SIG-M5 treated with dmso at 0.1 percent for 504 hours (cell line): ENCODE measurements around the gene MRC2.

Experiments
- DNase-seq: peaks from one replicate; lab custom pipeline; 2025; ENCODE audit not compliant: unreplicated experiment; lab: John Stamatoyannopoulos, UW

The MRC2 gene

DNA sequence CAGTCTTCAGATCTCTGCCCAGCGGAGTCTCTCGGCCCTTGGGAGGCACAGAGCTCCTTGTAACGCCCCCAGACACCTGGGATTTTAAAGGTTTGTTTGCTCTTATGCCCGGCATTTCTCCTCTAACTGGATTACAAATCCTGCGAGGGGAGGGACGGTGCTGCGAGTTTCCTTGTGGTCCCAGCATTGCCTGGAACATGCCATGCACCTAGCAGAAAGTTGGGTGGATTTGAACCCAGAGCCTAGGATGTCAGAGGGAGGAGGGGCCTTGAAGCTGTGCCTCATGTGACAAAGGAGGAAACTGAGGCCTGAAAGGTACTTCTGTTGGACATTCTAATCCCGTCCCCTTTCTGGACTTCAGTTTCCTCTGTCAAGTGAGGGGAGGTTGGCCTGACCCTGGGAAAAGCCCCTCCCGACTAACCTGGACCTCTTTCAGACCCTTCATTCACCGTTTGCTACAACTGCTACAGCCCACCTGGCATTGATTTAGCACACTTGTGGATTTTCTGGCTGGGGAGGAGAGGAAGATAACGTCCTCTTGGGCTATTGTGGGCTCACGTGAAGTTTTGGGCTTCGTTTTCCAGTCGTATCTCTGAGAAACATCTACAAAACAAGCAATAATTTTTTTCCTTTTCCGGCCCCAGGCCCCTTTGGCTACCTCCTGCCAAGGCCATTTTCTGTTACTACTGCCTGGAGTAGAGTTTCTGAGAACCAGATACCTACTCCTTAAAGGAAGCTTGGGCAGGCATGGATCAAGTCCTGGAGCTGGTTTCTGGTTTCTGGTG is 30.9 kb downstream of the MRC2 start:
- no peak for DNase-seq

DNA sequence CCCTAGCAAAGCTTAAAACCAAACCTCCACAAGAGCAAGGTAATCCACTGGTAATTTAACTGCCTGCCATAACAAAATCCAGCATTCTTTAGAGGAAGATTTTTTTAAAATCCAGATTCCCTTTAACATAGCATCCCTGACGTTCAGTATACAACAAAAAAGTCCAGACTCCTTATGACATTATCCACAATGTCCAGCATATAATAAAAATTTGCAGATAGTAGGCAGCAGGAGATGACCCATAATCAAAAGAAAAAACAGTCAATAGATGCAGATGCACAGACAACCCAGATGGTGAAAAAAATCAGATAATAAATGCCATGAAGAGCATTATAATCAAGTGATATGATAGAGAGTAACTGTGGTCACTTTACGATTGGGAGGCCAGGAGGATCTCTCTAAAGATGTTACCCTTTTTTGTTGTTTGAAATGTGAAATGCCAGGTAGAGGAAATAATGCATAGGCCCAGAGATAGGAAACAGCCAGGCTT is 33.2 kb downstream of the MRC2 start:
- DNase-seq = no peak

DNA sequence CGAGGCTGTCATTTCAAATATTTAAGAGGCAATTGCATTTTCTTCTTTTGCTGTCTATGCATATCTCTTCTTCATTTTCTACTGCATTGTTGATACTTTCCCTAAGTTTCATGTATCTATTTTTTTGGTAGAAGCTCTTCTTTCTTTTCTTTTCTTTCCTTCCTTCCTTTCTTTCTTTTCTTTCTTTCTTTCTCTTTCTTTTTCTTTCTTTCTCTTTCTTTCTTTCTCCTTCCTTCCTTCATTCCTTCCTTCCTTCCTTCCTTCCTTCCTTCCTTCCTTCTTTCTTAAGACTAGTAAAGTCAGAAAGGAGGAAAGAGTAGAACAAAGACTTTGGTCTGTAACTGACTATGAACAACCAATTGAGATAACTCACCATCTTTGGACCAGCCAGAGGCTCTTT is 33.9 kb downstream of the MRC2 start:
- no peak for DNase-seq

DNA sequence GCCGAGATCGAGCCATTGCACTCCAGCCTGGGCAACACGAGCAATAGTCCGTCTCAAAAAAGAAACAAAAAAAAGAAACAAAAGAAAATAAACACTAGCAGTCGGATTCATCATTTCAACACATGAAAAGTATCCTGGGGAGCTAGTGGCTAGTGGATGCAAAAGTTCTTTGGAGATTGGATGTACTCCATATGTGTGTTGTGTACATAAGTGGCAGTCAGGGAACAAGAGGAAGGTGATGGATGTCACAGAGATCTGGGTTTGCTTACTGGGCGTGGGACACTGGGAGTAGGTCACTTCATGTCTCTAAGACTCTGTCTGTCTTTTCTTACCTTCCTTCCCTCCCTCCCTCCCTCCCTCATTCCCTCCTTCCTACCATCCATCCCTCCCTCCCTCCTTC is 35.4 kb downstream of the MRC2 start:
- DNase-seq = peak; percentile 27

DNA sequence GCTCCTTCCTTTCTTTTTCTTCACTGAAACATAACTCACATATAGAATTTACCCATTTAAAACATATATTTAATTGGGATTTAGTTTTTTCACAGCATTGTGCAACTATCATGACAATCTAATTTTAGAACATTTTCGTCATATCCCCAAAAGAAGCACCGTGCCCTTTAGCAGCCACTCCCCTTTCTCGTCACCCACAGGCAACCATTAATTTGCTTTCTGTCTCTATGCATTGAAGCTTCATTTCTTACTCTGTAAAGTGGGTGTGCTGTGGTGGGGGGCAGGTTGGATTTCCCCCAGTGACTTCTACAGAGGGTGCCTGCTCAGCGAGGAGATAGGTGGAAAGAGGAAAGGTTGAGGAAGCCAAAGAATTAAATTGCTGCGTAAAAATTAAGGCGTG is 35.8 kb downstream of the MRC2 start:
- DNase-seq = no peak

DNA sequence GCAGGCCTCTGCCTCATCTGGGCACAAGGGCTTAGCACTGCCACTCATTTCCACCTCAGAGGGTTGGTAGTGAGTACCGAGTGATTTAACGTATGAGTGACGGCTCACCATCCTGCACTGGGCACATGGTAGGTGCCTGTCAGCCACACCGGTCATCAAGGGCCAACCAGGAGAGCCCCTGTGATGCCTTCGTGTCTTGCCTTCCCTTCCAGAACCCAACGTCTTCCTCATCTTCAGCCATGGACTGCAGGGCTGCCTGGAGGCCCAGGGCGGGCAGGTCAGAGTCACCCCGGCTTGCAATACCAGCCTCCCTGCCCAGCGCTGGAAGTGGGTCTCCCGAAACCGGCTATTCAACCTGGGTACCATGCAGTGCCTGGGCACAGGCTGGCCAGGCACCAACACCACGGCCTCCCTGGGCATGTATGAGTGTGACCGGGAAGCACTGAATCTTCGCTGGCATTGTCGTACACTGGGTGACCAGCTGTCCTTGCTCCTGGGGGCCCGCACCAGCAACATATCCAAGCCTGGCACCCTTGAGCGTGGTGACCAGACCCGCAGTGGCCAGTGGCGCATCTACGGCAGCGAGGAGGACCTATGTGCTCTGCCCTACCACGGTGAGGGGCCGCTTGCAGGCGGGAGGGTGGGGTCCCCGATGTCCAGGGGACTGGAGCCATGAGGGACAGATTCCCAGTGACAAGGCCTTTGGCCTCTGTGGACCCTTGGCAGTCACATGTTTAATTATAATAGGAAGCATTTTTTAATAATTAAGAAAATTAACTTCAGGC is 37.1 kb downstream of the MRC2 start:
- no peak for DNase-seq

DNA sequence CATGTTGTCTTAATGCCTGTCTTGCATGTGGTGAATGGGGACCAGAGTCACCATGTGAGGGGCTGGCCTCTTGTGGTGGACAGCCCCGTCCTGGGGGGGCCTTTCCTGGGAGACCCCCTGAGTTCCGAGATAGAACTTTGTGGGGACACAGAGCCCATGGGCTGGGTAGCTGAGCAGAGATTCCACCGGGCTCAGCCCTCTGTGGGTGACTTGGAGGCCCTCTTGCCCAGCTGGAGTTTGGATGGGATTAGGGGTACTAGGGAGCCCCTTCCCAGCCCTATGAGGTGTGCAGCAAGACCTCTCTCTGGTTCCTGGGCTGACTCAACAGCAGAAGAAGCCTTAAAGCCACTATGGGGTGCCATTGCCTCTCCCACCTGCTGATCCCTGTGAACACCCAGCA is 38.1 kb downstream of the MRC2 start:
- DNase-seq = no peak

- DNase-seq = no peak
Measured at GRCh38 chr17:62666061-62666800, 38.8 kb downstream of the MRC2 start.

GRCh38 chr17:62666801-62667591 is 39.5 kb downstream of the MRC2 start:
- DNase-seq = no peak

GRCh38 chr17:62668091-62668804 is 40.8 kb downstream of the MRC2 start:
- DNase-seq = no peak

GRCh38 chr17:62670202-62670821 is 42.8 kb downstream of the MRC2 start:
- DNase-seq = no peak

DNA sequence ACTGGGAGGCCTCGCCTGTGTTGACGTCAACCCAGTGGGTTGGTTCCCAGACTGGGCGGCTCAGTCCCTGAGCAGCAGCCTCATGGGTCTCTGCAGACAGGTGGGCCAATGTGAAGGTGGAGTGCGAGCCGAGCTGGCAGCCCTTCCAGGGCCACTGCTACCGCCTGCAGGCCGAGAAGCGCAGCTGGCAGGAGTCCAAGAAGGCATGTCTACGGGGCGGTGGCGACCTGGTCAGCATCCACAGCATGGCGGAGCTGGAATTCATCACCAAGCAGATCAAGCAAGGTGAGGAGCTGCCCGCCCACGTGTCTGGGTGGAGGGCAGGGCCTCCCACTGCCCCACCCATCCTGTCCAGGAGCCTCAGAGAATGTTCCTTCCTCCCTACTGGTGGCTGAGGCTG is 44.1 kb downstream of the MRC2 start:
- peak; percentile 67 for DNase-seq

GRCh38 chr17:62672957-62673356 is 45.5 kb downstream of the MRC2 start:
- DNase-seq = no peak

DNA sequence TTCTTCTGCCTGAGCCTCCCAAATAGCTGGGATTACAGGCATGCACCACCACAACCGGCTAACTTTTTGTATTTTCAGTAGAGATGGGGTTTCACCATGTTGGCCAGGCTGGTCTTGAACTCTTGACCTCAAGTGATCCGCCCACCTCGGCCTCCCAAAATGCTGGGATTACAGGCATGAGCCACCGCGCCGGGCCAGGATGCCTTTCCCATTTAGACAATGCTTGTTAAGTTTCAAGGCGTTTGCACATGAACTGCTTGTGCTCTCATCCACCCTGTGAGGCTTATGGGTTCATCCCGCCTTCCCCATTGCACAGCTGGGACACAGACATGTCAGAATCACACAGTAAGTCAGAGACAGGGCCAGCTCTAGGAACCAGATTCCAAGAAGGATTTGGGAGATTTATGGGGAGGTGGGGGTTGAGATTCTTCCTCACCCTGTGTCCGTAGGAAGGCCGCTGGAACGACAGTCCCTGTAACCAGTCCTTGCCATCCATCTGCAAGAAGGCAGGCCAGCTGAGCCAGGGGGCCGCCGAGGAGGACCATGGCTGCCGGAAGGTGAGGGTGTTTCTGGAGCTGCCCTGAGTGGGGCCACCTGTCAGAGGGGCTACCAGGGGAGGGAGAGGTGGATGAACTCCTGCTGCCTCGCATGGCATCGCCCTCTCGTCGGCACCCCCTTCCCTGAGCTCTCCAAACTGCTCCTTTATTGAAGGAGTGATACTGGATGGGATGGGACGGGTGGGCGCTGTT is 46.3 kb downstream of the MRC2 start:
- no peak for DNase-seq

DNA sequence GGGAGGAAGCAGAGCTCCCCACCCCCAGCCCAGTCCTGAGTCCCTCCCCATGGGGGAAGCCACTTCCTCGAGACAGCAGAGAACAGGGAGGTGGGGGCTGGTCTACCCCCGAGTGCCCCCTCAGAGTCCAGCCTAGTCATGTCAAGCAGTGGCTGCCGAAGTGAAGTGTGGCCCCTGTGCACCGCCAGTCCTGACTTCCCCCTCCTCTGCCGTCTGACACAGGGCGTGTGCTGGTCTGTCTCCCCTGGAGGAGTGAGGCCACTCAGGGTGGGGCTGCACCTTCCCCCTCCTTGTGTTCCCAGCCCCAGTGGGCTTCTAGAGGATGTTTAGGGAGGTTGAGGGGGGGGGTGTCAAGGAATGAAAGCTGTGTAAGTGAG is 46.9 kb downstream of the MRC2 start:
- no peak for DNase-seq

GRCh38 chr17:62674841-62675240 is 47.4 kb downstream of the MRC2 start:
- DNase-seq = no peak

DNA sequence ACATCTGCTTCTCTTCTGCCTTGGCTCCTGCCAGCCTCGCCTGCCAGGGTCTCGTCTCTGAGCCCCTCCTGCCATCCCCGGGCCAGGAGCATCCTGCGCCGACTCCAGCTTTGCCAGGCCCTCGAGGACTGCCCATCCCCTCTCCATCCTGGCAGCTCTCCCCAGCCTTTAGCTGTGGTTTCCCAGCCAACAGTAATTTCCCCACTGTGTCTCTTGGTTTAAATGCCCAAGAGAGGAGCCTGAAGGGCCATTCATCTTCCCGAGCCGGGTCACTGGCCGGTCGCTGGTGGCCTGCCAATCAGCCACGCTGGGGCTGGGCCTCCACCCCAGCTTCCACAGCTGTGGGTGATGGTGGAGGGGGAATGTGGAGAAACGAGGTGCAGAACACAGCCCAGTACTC is 47.8 kb downstream of the MRC2 start:
- DNase-seq = no peak

DNA sequence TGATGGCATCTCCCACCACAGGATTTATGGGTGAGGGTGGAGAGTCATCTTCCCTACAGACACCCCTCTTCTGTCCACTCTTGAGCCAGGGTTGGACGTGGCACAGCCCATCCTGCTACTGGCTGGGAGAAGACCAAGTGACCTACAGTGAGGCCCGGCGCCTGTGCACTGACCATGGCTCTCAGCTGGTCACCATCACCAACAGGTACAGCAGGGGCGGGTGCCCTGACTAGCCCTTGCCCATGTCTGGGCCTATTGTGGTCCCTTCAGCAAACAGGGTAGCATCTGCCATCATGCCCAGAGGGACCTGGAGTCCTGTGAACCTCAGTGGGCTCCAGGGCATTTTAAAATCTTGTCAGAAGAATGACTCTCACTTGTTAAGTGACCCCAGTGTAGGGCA is 48.2 kb downstream of the MRC2 start:
- DNase-seq = no peak
